GM10248 (cell line): ENCODE data around the gene MYO7A.

Experiments
- CTCF ChIA-PET: fragments of 300-600 bp; sonication (Branson Sonifier 250); formaldehyde crosslinking; extraction: SDS; loops from one replicate; lab custom pipeline; 2021; ENCODE audit warnings: antibody characterized with exemption; lab: Yijun Ruan, JAX
- POLR2A ChIA-PET: fragments of 350-650 bp; sonication (Branson Sonifier 250); formaldehyde crosslinking; extraction: SDS; loops from one replicate; lab custom pipeline; 2020; ENCODE audit warnings: antibody characterized with exemption; lab: Yijun Ruan, JAX
- DNase-seq: peaks from one replicate; pipeline ENCODE4 v3.0.0; 2012; ENCODE audit errors: extremely low spot score
- CTCF ChIP-seq: IDR thresholded peaks from 2 replicates; pipeline ENCODE4 v1.5.1; 2012; ENCODE audit warnings: mild to moderate bottlenecking, low read depth; ENCODE audit errors: extremely low read depth, missing control alignments, control extremely low read depth

MYO7A gene

DNA sequence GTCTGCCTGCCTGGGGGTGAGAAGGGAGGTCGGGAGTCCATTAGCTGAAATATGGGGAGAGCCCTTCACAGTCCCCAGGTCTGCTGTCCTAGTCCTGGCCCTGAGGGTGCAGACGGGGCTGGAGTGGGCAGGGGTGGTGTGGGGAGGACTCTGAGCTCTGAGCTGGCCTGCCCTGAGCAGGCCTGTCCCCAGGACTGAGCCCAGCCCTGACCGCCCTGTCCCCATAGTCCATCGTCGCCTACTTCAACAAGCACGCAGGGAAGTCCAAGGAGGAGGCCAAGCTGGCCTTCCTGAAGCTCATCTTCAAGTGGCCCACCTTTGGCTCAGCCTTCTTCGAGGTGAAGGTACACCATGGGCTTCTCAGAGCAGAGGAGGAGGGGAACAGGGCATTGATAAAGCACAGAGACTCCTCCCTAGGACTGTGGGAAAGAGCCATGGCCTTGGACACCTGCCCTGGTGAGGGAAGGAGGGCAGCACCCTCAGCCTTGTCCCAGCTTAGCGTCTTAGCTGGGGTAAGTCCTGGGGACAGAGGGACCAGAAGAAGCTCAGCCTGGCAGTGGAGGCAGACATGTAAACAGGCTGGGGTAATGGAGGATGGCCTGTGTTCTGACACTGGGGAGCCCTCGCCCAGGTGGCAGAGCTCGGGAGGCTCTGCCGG lies 83.7 kb downstream of the MYO7A start:
- CTCF ChIA-PET, result interaction anchor here (0.7 to 2.0 kb wide), 4 partner anchors 9 to 84 kb away, joined by 3 to 5 read pairs (median 4); partner anchors contain the start of gene MYO7A
- no peak for DNase-seq
- POLR2A ChIA-PET, result no interaction called here
- no peak for TF ChIP-seq CTCF

DNA sequence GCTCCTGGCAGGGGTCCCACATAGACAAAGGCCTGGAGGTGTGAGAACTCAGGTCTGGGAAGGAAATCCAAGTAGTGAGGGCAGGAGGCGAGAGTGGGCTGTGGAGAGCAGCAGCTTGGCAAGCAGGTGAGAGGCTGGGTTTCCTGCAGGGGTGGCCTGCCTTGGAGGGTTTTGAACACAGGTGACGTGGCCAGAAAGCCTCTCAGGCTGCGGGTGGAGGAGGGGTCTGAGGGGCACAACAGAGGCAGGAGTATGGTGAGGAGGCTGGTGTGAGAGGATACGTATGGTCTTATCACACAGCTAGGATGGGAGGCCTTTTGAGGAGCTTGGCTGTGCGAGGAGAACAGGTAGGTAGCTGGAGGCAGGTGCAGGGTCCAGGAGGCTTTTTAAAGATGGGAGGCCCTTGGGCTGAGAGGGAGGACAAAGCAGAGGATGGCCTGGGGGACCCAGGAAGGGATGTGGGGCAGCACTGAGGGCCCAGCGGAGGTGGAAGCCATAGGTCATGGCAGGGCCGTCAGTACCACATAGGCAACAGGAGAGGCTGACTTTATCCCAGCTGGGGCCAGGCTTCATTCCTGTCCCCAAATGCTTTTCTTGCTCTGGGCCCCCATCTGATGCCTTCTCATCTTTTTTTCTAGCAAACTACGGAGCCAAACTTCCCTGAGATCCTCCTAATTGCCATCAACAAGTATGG lies 84.4 kb downstream of the MYO7A start:
- no peak for TF ChIP-seq CTCF
- ChIA-PET CTCF (interaction anchor here (0.7 to 2.0 kb wide), 3 partner anchors 8 to 85 kb away, joined by 3 to 5 read pairs (median 4); partner anchors contain the start of gene MYO7A), POLR2A (no interaction called here)
- no peak for DNase-seq

- POLR2A ChIA-PET, result no interaction called here
- CTCF ChIA-PET, result interaction anchor here (1.7 to 2.0 kb wide), 2 partner anchors 14 to 25 kb away, joined by 3 to 5 read pairs; no protein-coding TSS in a partner anchor
- TF ChIP-seq CTCF, result no peak
- no peak for DNase-seq
Measured at GRCh38 chr11:77213029-77213579, 85.1 kb downstream of the MYO7A start.

DNA sequence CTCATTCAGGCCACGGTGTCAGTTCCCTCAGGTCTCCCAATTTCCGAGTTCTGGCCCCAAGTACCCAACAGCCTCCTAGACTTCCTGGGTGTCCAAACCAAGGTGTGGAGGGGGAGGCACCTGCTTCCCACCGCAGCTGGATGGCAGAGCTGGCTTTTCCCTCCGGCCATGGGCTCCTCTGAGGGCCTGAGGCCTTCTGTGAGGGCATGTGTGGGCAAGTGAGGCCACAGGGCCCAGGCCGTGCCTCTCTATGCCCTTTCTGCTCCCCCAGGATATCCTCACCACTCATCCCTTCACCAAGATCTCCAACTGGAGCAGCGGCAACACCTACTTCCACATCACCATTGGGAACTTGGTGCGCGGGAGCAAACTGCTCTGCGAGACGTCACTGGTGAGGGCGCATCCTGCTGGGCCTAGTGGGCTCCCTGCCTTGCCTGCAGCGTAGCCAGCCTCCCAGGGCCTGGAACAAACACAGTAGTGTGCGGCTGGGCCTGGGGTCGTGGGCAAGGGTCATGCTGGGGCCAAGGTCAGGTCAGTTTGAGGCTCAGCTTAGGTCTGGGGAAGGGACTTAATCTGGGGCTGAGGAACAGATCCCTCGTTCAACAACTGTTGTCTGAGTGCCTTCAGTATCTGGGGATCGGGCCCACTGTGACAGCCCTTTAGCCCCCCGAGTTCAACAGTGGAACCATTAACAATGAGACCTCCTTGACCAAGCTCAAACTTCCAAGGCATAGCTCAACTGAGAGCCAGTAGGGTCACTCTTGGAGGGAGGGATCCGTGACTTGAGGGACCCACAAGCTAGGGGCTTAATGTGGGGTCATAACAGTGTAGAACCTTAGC lies 85.8 kb downstream of the MYO7A start:
- ChIA-PET POLR2A (no interaction called here), CTCF (interaction anchor here (0.7 to 1.7 kb wide), 2 partner anchors 15 to 87 kb away, joined by 3 read pairs; no protein-coding TSS in a partner anchor)
- DNase-seq, result no peak
- TF ChIP-seq CTCF, result no peak

- TF ChIP-seq CTCF, result no peak
- ChIA-PET CTCF (interaction anchor here (0.7 to 1.8 kb wide), 3 partner anchors 16 to 123 kb away, joined by 3 to 6 read pairs (median 3); no protein-coding TSS in a partner anchor), POLR2A (no interaction called here)
- DNase-seq, result no peak
Measured at GRCh38 chr11:77214557-77214956, 86.5 kb downstream of the MYO7A start.
